SK-N-MC (cell line): ENCODE measurements around the gene BCAS4.

Experiments
- DNase-seq: peaks from one replicate; pipeline ENCODE4 v3.0.0-alpha.2; 2011; ENCODE audit warnings: low read depth, low spot score
- H3K27ac ChIP-seq: fragments of 200-600 bp; sonication (generic); 2 replicates; pipeline ENCODE4 v1.5.1; 2016; ENCODE audit warnings: mixed run types
- H3K36me3 ChIP-seq: fragments of 200-600 bp; sonication (generic); 2 replicates; pipeline ENCODE4 v1.6.1; 2017; ENCODE audit warnings: antibody characterized with exemption, low read length, mixed read lengths; ENCODE audit not compliant: insufficient read depth
- H3K4me3 ChIP-seq: fragments of 200-600 bp; sonication (generic); 2 replicates; pipeline ENCODE4 v1.5.1; 2016
- H3K9ac ChIP-seq: fragments of 200-600 bp; sonication (generic); 2 replicates; pipeline ENCODE4 v1.8.0; 2017; ENCODE audit warnings: mixed run types, mixed read lengths; ENCODE audit not compliant: insufficient read length
- H3K9me3 ChIP-seq: fragments of 200-600 bp; sonication (generic); 2 replicates; pipeline ENCODE4 v1.6.1; 2017; ENCODE audit warnings: low read depth, mild to moderate bottlenecking, antibody characterized with exemption, low read length, moderate library complexity, mixed read lengths
- EZH2 ChIP-seq: fragments of 200-600 bp; sonication (generic); IDR thresholded peaks from one replicate; pipeline ENCODE4 v1.6.1; 2017; ENCODE audit warnings: antibody characterized with exemption
- FOXP2 ChIP-seq: optimal IDR thresholded peaks from 2 replicates; pipeline ENCODE3; 2011; ENCODE audit warnings: mild to moderate bottlenecking, moderate library complexity; ENCODE audit not compliant: insufficient read depth; ENCODE audit errors: extremely low read length, control extremely low read depth
- POLR2AphosphoS5 ChIP-seq: IDR thresholded peaks from 2 replicates; pipeline ENCODE4 v1.6.1; 2012; ENCODE audit warnings: mild to moderate bottlenecking, low read depth, low read length, borderline replicate concordance

The BCAS4 gene

GRCh38 chr20:50834599-50835005, 39.7 kb downstream of the BCAS4 start:
- DNase-seq: no peak
- TF ChIP-seq EZH2 (no peak), FOXP2 (no peak), POLR2AphosphoS5 (no peak)
- Histone ChIP-seq H3K9me3 (no peaks in the 10 kb centered on the region), H3K27ac (no peak overlapping the region), H3K36me3 (no peaks in the 10 kb centered on the region), H3K9ac (no peak overlapping the region), H3K4me3 (no peak overlapping the region)

DNA sequence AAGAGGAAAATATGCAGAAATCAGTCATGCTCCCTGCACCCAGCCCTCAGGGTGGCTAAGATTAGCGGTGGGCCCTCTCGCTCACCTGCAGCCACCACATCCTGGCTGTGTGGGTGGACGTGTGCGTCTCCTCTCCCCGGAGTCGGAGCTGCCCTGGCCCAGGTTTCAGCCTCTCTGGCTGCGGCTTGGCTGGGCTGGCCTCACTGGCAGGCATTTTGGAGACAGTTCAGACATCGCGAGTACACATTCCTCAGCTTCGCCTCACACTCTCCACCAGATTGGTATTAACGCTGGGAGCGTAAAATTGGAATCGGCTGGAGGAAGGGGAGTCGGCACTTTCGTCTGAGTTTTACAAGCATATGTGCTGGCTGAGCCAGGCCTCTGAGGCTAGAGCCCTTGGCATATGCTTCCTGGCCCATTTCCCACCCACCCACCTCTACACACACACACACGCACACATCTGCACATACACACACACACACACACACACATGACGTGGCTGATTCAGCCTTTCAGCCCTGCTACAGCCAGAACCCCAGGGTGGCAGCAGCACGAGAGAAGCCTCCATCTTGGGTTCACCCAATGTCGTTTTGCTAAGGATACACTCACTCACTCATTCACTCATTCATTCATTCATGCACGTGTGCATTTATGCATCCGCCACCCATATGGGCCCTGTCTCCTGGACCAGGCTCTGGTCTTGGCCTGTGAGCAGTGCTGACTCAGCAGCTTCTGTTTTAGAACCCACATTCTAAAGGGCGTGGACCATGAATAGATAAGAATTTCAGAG, 42.9 kb downstream of the BCAS4 start:
- peak overlapping the region; percentile 13; the same call in 1 of the 2 replicates for H3K4me3 ChIP-seq
- TF ChIP-seq EZH2 (no peak), FOXP2 (no peak), POLR2AphosphoS5 (no peak)
- peak; percentile 24 for DNase-seq
- no peaks in the 10 kb centered on the region for H3K9me3 ChIP-seq
- no peak overlapping the region for H3K9ac ChIP-seq
- peak overlapping the region; percentile 77 for H3K27ac ChIP-seq
- no peaks in the 10 kb centered on the region for H3K36me3 ChIP-seq

DNA sequence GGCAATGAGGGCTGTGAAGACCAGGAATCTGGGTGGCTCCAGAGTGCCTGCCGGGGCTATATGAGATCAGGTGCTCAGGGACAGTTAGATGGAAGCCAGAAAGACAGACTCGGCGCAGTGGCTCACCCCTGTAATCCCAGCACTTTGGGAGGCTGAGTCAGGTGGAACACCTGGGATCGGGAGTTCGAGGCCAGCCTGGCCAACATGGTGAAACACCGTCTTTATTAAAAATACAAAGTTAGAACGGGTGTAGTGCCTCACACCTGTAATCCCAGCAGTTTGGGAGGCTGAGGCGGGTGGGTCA, 43.4 kb downstream of the BCAS4 start:
- Histone ChIP-seq H3K27ac (peak overlapping the region; percentile 77; the same call in 1 of the 2 replicates), H3K9ac (no peak overlapping the region), H3K36me3 (no peaks in the 10 kb centered on the region), H3K9me3 (no peaks in the 10 kb centered on the region), H3K4me3 (no peak overlapping the region)
- no peak for DNase-seq
- TF ChIP-seq POLR2AphosphoS5 (no peak), FOXP2 (no peak), EZH2 (no peak)

- H3K4me3 ChIP-seq: no peak overlapping the region
- H3K27ac ChIP-seq: no peak overlapping the region
- no peak overlapping the region for H3K9ac ChIP-seq
- no peaks in the 10 kb centered on the region for H3K36me3 ChIP-seq
- DNase-seq: no peak
- TF ChIP-seq FOXP2 (no peak), EZH2 (no peak)
- H3K9me3 ChIP-seq: no peaks in the 10 kb centered on the region
Measured at GRCh38 chr20:50838707-50839385, 44.0 kb downstream of the BCAS4 start.

- TF ChIP-seq FOXP2 (no peak), EZH2 (no peak), POLR2AphosphoS5 (no peak)
- Histone ChIP-seq H3K9ac (no peak overlapping the region), H3K9me3 (no peaks in the 10 kb centered on the region), H3K27ac (no peak overlapping the region), H3K36me3 (no peaks in the 10 kb centered on the region), H3K4me3 (no peak overlapping the region)
- no peak for DNase-seq
Measured at GRCh38 chr20:50842821-50843220, 48.0 kb downstream of the BCAS4 start.

DNA sequence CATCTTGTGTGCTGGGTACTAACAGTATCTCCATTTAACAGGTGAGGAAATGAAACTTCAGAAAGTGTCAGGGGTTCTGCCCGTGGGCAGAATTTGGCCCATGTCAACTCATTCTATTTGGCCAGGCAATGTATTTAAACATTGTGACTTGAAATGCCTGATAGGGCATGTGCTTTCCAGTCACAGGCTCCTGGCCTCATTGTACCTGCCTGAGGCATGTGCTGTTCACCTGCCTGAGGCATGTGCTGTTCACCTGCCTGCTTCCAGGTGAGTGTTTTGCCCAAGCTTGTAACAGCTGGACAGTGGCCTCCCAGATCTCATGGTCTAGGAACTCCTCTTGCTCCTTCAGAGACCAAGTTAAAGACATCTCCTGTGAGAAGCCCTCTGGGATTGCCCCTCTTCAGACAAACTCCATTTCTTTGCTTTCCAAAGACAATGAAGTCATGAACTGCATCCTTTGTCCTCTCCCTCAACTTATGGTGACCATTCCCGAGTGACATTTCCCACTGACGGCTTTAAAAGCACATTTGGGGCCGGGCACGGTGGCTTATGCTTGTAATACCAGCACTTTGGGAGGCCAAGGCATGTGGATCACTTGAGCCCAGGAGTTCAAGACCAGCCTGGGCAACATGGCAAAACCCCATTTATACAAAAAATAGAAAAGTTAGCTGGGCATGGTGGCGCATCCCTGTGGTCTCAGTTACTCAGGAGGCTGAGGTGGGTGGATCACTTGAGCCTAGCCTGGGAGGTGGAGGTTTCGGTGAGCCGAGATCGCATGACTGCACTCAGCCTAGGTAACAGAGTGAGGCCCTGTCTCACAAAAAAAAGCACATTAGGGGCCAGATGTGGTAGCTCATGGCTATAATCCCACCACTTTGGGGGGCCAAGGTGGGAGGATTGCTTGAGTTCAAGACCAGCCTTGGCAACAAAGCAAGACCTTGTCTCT, 48.7 kb downstream of the BCAS4 start:
- Histone ChIP-seq H3K36me3 (no peaks in the 10 kb centered on the region), H3K9ac (no peak overlapping the region), H3K4me3 (no peak overlapping the region), H3K27ac (no peak overlapping the region), H3K9me3 (no peaks in the 10 kb centered on the region)
- TF ChIP-seq FOXP2 (no peak), EZH2 (no peak), POLR2AphosphoS5 (no peak)
- no peak for DNase-seq

GRCh38 chr20:50844430-50845100, 49.7 kb downstream of the BCAS4 start:
- Histone ChIP-seq H3K9me3 (no peaks in the 10 kb centered on the region), H3K4me3 (no peak overlapping the region), H3K36me3 (no peaks in the 10 kb centered on the region), H3K27ac (no peak overlapping the region), H3K9ac (no peak overlapping the region)
- no peak for DNase-seq
- no peak for TF ChIP-seq POLR2AphosphoS5
- no peak for TF ChIP-seq EZH2
- TF ChIP-seq FOXP2: no peak

DNA sequence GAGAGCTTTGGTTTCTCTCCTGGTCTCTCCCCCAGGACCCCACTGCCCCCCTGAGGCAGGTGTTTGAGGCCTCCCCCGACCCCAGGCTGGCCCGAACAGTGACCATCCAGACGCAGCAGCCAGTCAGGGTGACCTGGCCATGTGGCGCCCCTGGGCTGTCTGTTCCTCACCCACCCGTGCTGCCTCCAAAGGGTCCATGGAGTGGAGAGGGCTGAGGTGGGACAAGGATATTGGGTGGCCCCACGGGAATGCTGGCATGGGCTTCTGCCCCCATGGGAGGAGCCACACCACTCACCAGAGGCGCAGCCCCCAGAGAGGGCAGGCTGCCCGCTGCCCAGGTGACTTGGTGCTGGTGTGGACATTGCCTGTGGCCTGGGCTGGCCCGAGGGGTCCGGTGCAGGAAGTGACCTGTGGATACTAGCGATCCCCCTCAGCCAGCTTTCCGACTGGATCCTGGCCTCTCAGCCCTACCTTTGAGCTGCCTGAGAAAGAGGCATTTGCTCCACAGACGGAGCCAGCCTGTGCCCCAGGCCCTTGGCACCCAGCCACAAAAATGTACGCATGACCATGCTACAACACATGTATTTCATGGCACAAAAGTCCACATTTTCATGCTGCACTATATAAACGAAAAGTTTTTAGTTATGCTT, 50.8 kb downstream of the BCAS4 start:
- H3K36me3 ChIP-seq: no peaks in the 10 kb centered on the region
- H3K9me3 ChIP-seq: no peaks in the 10 kb centered on the region
- no peak for TF ChIP-seq EZH2
- TF ChIP-seq FOXP2: no peak
- no peak for TF ChIP-seq POLR2AphosphoS5
- no peak overlapping the region for H3K4me3 ChIP-seq
- no peak overlapping the region for H3K27ac ChIP-seq
- H3K9ac ChIP-seq: no peak overlapping the region
- DNase-seq: no peak
